Measurements from ENCODE around the gene TRPV6.

TRPV6 gene

GRCh38 chr7:142847353-142847752 is 38.2 kb downstream of the TRPV6 start:
- no peak for DNase-seq

GRCh38 chr7:142842251-142842766 is 43.2 kb downstream of the TRPV6 start:
- no peak for DNase-seq

- DNase-seq = no peak
Measured at GRCh38 chr7:142838461-142839213, 46.9 kb downstream of the TRPV6 start.

- DNase-seq = no peak
Measured at GRCh38 chr7:142836426-142836825, 49.1 kb downstream of the TRPV6 start.

GRCh38 chr7:142835487-142835886 is 50.1 kb downstream of the TRPV6 start:
- no peak for DNase-seq

GRCh38 chr7:142833174-142834048 is 52.1 kb downstream of the TRPV6 start:
- no peak for DNase-seq

- no peak for DNase-seq
Measured at GRCh38 chr7:142832417-142832816, 53.1 kb downstream of the TRPV6 start.

GRCh38 chr7:142827951-142828500 is 57.5 kb downstream of the TRPV6 start:
- DNase-seq = no peak

- no peak for DNase-seq
Measured at GRCh38 chr7:142822714-142823113, 62.8 kb downstream of the TRPV6 start.
